DOHH2 (cell line): Measurements from ENCODE around the gene COL18A1.

Experiments
- EZH2phosphoT487 ChIP-seq: fragments of 200-600 bp; sonication (generic); IDR thresholded peaks from 2 replicates; pipeline ENCODE4 v1.6.1; 2017; ENCODE audit warnings: borderline replicate concordance, mild to moderate bottlenecking, antibody characterized with exemption, low read length, moderate library complexity, mixed read lengths
- TF ChIP-seq, protein P1 (sequence below): fragments of 200-600 bp; sonication (generic); IDR thresholded peaks from one replicate; pipeline ENCODE4 v1.5.1; 2014; ENCODE audit warnings: antibody characterized with exemption, mild to moderate bottlenecking, low read depth, low read length; ENCODE audit not compliant: poor library complexity, severe bottlenecking

DNA sequence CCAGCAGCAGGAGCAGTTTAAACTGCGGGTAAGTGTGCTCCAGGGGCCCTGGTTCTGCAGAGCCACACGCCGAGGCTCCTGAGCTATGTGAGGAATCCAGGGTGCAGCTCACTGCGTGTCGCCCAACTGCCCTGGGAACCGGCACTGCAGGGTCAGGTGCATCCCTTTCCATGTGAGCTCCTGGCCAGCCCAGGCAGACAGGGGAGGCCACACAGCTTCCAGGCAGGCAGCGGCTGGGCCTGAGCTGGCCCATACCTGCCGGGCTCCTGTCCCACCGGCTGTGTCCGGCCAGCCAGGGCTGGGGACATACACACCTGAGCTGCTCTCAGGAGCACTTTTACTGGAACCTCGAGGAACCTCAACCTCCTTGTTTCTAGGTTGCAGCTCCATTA, 18.6 kb upstream of the COL18A1 start:
- TF ChIP-seq, protein P1, sequence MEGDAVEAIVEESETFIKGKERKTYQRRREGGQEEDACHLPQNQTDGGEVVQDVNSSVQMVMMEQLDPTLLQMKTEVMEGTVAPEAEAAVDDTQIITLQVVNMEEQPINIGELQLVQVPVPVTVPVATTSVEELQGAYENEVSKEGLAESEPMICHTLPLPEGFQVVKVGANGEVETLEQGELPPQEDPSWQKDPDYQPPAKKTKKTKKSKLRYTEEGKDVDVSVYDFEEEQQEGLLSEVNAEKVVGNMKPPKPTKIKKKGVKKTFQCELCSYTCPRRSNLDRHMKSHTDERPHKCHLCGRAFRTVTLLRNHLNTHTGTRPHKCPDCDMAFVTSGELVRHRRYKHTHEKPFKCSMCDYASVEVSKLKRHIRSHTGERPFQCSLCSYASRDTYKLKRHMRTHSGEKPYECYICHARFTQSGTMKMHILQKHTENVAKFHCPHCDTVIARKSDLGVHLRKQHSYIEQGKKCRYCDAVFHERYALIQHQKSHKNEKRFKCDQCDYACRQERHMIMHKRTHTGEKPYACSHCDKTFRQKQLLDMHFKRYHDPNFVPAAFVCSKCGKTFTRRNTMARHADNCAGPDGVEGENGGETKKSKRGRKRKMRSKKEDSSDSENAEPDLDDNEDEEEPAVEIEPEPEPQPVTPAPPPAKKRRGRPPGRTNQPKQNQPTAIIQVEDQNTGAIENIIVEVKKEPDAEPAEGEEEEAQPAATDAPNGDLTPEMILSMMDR, result no peak
- TF ChIP-seq EZH2phosphoT487, result no peak
